Epithelial cell of esophagus (primary cell): ENCODE results near the gene DCAF10.
A peak's percentile ranks its signal among the peaks of the same experiment; 100 is the strongest.

Experiments
- DNase-seq: peaks from one replicate; pipeline ENCODE4 v3.0.0; 2010; ENCODE audit warnings: low read depth
- H3K4me3 ChIP-seq: 2 replicates; pipeline ENCODE4 v1.5.1; 2011; ENCODE audit warnings: mild to moderate bottlenecking, low read length, control low read depth
- CTCF ChIP-seq: IDR thresholded peaks from 2 replicates; pipeline ENCODE4 v1.5.1; 2011; ENCODE audit warnings: low read depth, mild to moderate bottlenecking, low read length, control low read depth, inconsistent platforms; ENCODE audit not compliant: insufficient read depth; ENCODE audit errors: missing control alignments

DCAF10 gene

DNA sequence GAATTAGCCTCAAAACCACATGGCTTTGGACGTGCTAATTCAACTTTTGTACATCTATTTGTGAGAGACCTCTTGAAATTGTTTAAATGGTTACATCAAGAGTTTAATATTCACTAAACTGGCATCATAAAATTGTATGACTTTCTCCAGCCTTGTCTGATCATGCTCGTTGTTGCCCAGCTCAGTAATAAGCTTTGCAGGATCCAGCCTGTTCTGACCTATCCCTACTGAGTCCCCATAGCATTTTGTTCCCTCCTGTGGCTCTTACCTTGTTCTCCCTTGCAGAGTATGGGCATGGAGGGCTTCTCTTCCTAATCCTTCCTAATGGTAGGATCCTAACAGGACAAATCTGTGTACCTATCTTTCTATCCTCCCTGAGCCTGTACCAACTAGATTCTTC lies 22.1 kb upstream of the DCAF10 start:
- TF ChIP-seq CTCF: no peak
- peak; percentile 62 for DNase-seq
- H3K4me3 ChIP-seq: no peak overlapping the region

DNA sequence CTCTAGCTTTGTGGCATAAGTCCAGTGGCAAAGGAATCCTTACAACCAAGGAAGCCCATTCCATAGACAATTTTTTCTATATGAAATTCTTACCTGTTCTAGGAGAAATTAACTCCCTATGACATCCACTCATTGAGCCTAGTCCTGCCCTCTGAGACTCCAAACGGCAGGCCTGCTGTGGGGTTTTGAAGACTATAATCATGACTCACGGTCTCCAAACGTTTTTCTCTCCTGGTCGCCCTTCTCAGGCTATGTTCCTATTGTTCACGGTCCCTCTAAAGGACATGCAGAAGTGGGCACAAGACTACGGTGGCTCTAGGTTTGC lies 16.3 kb upstream of the DCAF10 start:
- H3K4me3 ChIP-seq: peak overlapping the region; percentile 96
- no peak for DNase-seq
- no peak for TF ChIP-seq CTCF

- peak within 1 kb of the TSS; percentile 96 for H3K4me3 ChIP-seq
- TF ChIP-seq CTCF: no peak
- peak; percentile 95 for DNase-seq
Observed at GRCh38 chr9:37784616-37785483, 15.7 kb upstream of the DCAF10 start, which contains the start of gene EXOSC3. Gene EXOSC3, minus strand, starts transcription at chr9:37785064. Its CDS starts 20 bp downstream, at chr9:37785044.

GRCh38 chr9:37787059-37787458 lies 13.5 kb upstream of the DCAF10 start:
- DNase-seq: no peak
- no peak for TF ChIP-seq CTCF
- no peak overlapping the region for H3K4me3 ChIP-seq

DNA sequence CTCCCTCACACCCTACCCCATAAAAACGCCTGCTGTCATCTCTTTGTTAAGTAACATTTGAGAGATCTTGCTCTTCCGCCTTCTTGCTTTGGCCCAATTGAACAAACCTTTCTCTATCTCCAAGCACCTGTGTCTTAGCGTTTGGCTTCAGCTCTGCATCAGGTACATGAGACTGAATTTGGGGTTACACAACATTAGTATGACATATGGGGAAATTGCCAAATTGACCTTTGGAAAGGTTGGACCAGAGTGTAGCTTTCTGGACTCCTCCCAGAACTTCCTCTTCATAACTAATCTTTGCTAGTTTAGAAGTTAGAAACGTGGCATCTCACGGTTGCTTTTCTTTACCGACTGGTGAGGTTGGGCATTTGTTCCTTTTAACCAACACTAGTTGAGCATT lies 12.3 kb upstream of the DCAF10 start:
- H3K4me3 ChIP-seq: no peak overlapping the region
- DNase-seq: no peak
- no peak for TF ChIP-seq CTCF

GRCh38 chr9:37790096-37790495 lies 10.5 kb upstream of the DCAF10 start:
- no peak overlapping the region for H3K4me3 ChIP-seq
- no peak for DNase-seq
- no peak for TF ChIP-seq CTCF

DNA sequence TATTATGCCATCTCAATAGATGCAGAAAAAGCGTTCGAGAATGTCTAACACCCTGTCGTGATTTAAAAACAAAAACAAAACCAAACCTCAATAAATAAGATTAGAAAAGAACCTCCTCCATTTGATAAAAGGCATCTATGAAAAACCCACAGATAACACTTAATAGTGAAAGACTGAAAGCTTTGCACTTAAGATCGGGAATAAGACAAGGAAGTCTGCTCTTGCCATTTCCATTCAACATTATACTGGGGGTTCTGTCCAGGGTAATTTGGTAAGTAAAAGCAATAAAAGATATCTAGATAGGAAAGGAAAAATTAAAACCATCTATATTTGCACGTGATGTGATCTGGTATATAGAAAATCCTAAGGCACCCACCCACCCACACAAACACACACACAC lies 8.5 kb upstream of the DCAF10 start:
- no peak for DNase-seq
- no peak for TF ChIP-seq CTCF
- H3K4me3 ChIP-seq: no peak overlapping the region
